HG02938 (cell line): ENCODE measurements around the gene DKC1.
"Not testable (repeated sequence)": the region's sequence is repeated elsewhere in the genome, so short reads cannot be mapped to it uniquely, and the experiment has no call there.

Source experiments
- ATAC-seq: cut with Tn5 transposase; IDR thresholded peaks from one replicate; pipeline ENCODE4 v1.9.1; 2021; ENCODE audit warnings: mild to moderate bottlenecking, moderate library complexity; ENCODE audit not compliant: unreplicated experiment

Gene DKC1

DNA sequence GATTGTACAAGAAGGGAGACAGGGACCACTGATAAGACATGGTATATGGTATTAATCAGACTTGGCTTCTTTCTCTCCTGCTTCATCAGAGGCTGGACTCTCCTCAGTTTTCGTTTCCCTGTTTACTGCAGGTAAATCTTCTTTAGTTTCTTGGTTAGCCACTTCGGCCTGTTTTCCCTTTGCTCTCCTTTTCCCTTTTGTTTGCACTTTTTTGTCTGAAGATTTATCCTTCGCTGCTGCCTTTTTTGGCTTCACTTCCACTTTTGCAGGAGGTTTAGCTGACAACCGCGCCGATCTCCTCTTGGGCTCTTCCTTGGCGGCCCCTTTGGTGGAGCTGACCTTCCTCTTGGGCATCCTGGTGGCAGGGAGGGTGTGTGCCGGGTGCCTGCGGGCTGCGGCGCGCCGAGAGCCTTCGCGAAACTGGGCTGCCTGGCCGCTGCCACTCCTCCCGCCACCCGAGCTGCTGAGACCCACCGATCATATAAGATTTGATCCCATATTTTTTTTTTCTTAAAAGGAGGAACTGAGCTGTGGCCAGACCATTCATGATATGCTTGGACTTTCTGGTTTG lies 54.5 kb downstream of the DKC1 start:
- not testable (repeated sequence) for ATAC-seq

DNA sequence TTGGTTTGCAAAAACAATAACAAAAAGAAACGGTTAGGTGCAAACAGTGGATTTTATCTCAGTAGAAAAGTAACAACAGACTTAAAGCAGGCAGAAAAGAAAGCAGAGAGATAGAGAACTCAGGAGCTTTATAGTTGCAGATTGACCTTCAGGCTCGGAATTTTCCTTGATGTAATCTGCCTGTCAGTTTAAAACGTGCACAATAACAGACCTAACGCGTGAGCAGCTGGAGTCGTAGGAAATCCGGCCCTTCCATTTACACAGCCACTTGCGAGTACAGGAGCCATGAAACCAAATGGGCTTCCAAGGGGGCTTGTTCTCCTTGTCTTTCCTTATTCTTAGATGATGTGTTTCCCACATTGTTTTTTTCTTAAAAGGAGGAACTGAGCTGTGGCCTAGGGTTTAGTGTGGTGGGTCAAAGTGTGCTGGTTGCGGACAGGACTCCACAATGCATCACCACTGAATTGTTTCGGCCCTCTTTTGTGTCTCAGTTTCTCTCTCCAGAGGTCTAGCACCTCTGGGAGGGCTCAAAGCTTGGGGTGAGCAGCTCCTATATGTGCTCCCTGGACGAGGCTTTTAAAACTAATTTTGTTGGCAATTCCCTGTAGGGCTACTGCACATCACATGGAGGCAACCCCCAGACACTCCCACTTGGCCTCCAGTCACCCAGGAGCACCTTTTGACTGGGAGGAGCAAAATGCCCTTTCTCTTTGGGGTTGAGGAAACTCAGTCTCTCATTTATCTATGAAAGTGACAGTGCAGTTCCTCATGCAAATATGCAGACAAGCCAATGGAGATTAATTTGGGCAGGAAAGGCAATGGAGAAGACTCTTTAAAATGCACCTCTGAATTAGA lies 56.5 kb downstream of the DKC1 start:
- ATAC-seq: no peak

DNA sequence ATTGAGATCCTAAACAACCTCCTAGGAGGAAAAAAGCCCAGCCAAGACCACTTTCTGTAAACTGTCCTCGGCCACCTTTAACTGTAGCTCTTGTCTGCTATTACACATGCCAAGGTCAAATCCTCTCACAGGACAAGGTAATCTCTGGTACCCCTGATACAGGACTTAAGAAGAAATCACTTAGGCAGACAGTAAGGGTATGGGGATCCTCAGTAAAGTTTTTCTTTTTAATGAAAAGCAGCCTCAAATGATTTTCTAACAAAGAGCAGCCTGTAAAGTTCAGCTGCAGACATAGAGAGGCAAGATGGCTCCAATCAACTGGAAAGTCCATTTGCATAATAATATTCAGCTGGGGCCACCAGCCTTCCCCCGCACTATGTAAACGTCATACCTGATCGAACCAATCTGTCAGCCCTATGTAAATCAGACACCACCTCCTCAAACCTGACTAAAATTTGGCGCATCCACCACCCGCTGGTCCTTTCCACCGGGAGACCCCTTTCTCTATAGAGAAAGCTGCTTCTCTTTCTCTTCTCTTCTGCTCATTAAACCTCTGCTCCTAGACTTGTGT lies 57.2 kb downstream of the DKC1 start:
- ATAC-seq: no peak

DNA sequence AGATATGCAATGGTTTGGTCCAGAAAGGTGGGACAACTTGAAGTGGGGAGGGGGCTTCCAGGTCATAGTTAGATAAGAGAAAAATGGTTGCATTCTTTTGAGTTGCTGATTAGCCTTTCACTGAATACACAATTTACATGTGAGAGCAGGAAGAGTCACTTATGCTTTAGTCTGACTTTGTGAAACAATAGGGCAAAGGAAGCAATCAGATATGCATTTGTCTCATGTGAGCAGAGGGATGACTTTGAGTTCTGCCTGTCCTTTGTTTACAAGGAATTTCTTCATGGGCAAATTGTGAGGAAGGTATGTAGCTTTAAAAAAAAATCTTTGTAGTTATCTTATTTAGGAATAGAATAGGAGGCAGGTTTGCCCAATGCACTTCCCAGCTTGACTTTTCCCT lies 58.9 kb downstream of the DKC1 start:
- no peak for ATAC-seq

DNA sequence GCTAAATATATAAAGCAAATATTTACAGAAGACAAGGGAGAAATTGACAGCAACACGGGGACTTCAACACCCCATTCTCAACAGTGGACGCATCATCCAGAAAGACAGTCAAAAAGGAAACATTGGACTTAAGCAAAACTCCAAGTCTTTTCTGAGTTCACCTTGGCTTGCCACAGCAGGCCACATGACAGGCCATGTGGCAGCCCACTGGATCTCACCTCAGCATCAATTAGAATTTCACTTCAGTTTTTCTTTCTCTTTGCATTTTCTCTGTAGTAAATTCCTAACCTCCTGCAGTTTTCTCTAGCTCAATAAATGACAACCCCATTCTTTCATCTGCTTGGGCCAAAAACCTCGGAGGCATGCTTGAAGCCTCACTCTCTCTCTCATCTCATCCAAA lies 59.4 kb downstream of the DKC1 start:
- ATAC-seq: no peak

DNA sequence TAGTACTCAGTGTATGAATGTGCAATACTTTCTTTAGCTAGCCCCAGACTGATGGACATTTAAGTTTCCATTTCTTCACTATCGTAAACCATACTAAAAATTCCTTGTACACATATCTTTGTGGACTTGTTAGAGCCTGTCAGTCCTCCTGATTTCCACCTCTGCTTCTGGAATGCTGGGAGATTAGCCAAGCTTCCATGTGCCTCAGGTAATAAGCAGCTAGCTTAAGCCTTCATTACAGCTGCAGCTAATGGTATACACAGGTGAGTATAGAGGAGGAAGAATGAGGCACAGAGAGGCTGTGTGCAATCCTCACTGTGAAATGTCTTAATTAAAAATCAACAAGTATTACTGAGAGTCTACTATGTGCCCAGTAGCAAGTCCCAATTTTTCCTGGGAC lies 62.0 kb downstream of the DKC1 start:
- no peak for ATAC-seq

DNA sequence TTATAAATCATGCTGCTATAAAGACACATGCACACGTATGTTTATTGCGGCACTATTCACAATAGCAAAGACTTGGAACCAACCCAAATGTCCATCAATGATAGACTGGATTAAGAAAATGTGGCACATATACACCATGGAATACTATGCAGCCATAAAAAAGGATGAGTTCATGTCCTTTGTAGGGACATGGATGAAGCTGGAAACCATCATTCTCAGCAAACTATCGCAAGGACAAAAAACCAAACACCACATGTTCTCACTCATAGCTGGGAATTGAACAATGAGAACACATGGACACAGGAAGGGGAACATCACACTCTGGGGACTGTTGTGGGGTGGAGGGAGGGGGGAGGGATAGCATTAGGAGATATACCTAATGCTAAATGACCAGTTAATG lies 62.9 kb downstream of the DKC1 start:
- ATAC-seq: not testable (repeated sequence)
